RCC 7860 (cell line): ENCODE results near the gene NPHS2.

Experiments used
- DNase-seq: peaks from one replicate; pipeline ENCODE4 v3.0.0-alpha.2; 2015; ENCODE audit warnings: low spot score
- FAIRE-seq: peaks from 2 replicates; lab custom pipeline; 2012; peaks lifted over from hg19 to GRCh38; lab: Jason Lieb, UNC

NPHS2 gene

GRCh38 chr1:179575497-179576314 is at the start of gene NPHS2:
Gene NPHS2, minus strand, starts transcription at chr1:179575948. Its CDS starts 84 bp downstream, at chr1:179575864.
- DNase-seq (no peak), FAIRE-seq (no peak)

DNA sequence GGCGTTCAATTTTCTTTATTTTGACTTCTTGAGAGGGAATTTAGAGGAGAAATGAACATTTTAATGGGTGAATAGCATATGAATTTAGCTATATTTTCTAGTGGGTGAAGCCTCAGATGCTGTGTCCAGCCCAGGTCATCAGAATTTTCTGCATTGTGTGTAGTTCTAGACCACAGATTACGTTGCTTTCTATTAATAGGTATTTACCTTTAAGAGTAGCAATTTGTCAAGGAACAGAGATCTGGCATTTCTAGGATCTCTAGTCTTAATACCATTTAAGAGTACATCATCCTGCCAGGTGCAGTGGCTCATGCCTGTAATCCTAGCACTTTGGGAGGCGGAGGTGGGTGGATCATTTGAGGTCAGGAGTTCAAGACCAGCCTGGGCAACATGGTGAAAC is 36.6 kb upstream of the NPHS2 start:
- DNase-seq, result no peak
- FAIRE-seq, result no peak

- FAIRE-seq, result no peak
These were observed 25.3 kb upstream of the NPHS2 start for GRCh38 chr1:179601093-179601492.

DNA sequence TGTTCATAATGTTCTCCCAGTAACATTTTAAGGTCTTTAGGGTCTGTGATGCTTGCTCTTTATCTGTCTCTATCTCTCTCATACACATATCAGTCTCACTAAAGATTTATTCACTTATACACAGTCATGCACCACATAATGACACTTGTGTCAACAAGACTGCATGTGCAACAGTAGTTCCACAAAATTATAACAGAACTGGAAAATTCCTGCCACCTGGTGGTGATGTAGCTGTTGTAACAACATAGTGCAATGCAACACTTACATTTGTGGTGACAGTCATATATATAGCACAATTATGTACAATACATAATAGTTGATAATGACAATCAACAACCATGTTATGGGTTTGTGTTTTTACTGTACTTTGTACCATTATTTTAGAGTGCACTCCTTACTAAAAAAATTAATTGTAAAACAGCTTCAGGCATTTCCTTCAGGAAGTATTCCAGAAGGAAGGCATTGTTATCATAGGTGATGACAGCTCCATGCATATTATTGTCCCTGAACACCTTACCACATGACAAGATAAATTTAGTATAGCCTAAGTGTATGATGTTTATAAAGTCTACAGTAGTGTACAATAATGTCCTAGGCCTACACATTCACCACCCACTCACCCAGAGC is 24.0 kb upstream of the NPHS2 start:
- FAIRE-seq (peak; percentile 52), DNase-seq (peak; percentile 17)

More at GRCh38 chr1:179601093-179601492, 25.3 kb upstream of the NPHS2 start:
- DNase-seq, result no peak

GRCh38 chr1:179598631-179599030 is 22.9 kb upstream of the NPHS2 start:
- no peak for DNase-seq
- no peak for FAIRE-seq

DNA sequence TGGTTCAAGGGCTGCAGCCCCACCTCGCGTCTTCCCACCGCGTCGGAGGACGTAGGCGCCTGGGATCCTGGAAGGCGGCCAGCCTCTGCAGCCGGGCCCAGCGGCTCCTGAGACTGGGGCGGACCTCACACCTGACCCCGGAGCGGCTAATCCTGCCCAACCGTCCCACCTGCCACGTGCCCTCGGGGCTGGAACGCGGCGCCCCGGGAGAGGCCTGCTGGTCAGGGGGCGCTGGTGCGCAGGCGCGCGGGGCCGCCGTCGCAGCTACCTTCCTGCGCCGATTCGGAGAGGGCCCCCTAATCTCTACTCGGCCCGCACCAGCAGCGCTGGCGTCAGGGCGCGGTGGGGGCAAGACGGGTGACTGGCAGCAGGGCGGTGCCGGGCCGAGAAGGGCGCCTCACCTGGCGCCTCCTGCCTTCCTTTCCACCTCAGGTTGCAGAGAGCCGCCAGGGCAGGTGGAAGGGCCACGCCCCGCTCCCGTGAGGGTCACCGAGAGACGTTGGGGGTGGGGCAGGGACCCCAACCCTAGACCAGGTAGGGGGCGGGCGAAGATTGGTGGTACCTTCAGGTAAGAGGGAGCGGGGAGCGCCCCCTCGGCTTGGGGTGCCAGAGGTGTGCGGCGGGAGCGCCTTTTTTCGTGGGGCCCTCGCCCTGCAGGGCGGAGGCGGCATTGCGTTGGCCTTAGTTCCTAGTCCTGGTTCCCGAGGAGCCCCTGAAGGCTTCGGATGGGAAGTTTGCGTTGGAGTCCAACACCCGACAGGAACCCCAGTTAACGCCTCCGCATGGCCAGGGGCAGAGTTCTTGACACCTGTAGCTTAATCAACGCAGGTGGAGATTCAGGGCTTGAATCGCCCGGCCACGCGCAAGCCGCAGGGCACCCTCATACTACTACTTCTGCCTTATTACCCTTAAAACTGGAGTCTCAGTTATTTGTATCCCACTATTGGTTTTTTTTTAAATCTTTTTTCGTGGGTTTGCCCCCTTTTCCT is 16.1 kb upstream of the NPHS2 start, which contains the start of gene TDRD5:
TSS of gene TDRD5 (plus strand) at position 241 of the 989 bp plus-strand sequence. CDS start 784 bp downstream, outside the sequence.
- DNase-seq (no peak), FAIRE-seq (no peak)

DNA sequence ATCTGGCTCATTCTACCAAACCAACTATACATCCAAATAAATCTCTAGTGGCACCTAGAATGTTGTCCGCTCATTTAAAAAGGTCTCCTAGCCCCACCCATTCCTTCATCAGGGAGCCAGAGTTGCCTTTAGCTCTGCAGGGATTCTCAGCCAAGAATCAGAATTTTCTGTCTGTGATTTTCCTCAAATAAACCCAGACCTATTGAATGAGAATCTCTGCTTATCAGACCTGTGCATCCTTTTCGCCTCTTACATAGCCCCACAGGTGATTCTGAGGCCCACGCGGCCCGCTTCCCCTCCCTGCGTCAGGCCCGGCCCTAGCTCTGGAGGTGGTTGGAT is 15.5 kb upstream of the NPHS2 start:
- FAIRE-seq, result no peak
- DNase-seq, result no peak

GRCh38 chr1:179590671-179591070 is 14.9 kb upstream of the NPHS2 start:
- no peak for DNase-seq
- FAIRE-seq, result no peak

DNA sequence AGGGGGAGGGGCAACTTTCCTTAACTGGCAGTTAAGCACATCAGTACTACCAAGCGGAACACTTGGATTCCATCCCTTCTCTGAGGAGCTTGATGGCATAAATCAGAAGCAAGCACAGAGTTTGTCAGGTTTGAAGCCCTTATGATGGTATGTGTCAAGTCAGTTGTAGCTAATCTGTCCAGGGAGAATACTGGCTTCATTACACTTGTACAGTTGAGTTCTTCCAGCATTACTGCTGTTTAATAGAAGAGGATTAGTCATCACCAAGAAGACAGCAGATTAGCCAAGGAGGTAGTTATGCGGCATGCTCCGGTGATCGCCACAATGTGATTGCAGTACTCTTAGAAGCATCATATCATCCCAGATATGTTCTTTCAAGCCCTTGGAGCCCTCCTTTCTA is 13.8 kb upstream of the NPHS2 start:
- FAIRE-seq (peak; percentile 17), DNase-seq (peak; percentile 70)

- DNase-seq (peak; percentile 11), FAIRE-seq (no peak)
These were observed 12.8 kb upstream of the NPHS2 start for GRCh38 chr1:179588425-179589024.

DNA sequence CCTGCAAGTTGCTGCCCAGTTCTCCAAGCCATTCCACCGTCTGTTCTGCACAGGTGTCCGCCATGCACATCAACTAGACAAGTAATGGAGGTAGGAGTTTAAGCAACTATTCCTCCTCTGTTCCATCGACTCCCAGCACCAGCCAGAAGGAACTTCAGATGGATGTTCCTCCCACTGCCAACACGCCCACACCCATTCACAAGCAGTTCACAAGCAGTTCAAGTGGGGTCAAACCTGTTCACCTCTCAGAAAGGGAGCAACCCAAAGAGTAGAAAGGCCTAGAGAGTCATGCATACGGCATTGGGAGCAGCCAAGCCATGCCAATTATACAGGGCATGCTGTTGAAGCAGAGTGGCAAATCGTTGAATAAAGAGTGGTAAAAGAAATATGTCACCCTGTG is 11.6 kb upstream of the NPHS2 start:
- DNase-seq, result no peak
- no peak for FAIRE-seq

DNA sequence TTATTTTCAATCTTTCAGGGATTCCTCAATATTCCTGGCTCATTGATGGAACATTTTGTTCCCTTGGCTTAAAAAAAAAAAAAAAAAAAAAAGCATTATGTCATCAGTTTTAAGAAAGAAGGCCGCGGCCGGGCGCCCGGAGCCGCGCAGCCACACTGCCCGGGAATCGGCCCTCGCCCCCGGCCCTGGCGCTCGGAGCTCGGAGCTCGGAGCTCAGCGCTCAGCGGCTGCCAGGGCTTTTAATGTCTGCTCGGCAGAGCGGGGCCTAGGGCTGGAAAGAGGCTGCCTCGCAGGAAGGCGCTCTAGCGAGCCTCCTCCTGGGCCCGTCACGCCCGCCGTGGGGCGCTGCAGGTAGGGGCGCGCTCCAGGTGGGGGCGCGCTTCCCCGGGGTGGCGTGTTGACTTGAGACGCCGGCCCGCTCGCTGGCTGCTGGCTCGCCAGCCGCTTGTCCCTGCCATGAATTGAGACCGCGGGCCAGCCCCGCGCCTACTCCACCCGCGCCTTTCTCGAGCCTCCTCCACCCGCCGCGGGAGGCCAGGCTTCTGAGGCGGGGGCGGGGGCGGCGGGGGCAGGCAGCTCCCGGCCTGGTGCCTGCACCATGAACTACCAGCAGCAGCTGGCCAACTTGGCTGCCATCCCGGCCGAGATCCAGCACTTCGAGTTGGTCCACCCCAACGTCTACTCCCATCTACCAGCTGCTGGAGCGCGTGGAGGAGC is 10.5 kb upstream of the NPHS2 start:
- DNase-seq, result no peak
- no peak for FAIRE-seq

DNA sequence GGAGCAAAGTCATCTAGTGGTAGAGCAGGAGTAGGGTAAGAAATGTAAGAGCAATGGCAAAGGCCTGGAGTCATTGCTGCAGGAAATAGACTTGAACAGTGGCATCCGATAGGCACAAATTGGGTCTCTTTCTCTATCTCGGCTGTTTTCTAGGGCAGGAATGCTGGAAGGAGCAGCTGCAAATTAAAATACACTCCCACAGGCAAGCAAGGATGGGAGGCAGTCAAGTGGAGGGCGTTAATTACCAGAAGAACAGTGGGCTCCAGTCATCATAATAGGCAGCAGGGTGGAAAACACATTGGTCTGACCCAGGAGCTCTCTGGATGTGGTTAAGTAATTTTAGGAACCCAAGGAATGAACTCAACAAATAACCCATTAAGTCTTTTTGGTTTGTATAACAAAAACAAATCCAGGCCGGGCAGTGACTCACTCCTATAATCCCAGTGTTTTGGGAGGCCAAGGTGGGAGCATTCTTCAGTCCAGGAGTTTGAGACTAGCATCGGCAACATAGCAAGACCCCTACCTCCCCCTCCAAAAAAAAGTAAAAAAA is 8.1 kb upstream of the NPHS2 start:
- DNase-seq, result no peak
- FAIRE-seq, result no peak

- FAIRE-seq, result no peak
These were observed 761 bp upstream of the NPHS2 start for GRCh38 chr1:179576509-179576908.

GRCh38 chr1:179558078-179558477 is 17.7 kb downstream of the NPHS2 start:
- FAIRE-seq (no peak), DNase-seq (no peak)

More at GRCh38 chr1:179576509-179576908, 761 bp upstream of the NPHS2 start:
- DNase-seq, result no peak

GRCh38 chr1:179554427-179554826 is 21.3 kb downstream of the NPHS2 start:
- DNase-seq (no peak), FAIRE-seq (no peak)

- DNase-seq (peak; percentile 57), FAIRE-seq (no peak)
These were observed 24.7 kb downstream of the NPHS2 start for GRCh38 chr1:179550746-179551682.

DNA sequence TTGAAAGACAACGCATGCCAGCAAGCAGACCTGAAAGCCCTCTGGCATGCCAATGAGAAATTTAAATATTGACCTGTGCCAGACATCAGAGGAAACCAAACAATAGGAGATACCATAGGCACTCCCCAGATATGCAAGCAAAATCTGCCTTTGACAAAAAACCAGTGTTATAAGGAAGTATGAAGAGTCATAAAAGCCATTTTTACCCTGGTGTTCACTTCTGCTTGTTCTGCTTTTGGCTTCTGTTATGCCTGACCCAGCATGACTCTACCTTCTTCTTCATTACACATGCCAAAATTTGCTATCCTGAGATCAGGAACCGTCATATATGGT is 26.4 kb downstream of the NPHS2 start:
- no peak for FAIRE-seq
- DNase-seq, result no peak
